Natural killer cell (primary cell): Measurements from ENCODE around the gene TYW1B. TPM values are rescaled to one million over a fixed set of nuclear protein-coding genes. Genes with fewer than 3 reads are reported as not detected.
"Not testable (repeated sequence)": the region's sequence is repeated elsewhere in the genome, so short reads cannot be mapped to it uniquely, and the experiment has no call there.

Experiments
- ATAC-seq, 3 donors: fragments of 150-1000 bp in 2 of 3; fragments of 200-7000 bp in 1 of 3; cut with Tn5 transposase; 1 replicate in 1 of 3; 2 replicates in 2 of 3; pipeline ENCODE4 v1.10.0; 2021; ENCODE audit warnings: mild to moderate bottlenecking in 2 of 3, moderate library complexity in 2 of 3
- DNase-seq, 2 donors: peaks; one replicate each; pipeline versions ENCODE4 v3.0.0 to v3.0.0-alpha.2; 2013 to 2021; ENCODE audit warnings: mixed read lengths in 1 of 2
- H3K27ac ChIP-seq: one replicate; pipeline ENCODE4 v1.5.1; 2013; ENCODE audit warnings: mild to moderate bottlenecking, low read length
- H3K27me3 ChIP-seq: one replicate; pipeline ENCODE4 v1.6.1; 2013; ENCODE audit warnings: low read length; ENCODE audit not compliant: control insufficient read depth, insufficient read depth
- H3K36me3 ChIP-seq: one replicate; pipeline ENCODE4 v1.6.1; 2013; ENCODE audit warnings: low read length; ENCODE audit not compliant: control insufficient read depth, insufficient read depth
- H3K4me1 ChIP-seq: one replicate; pipeline ENCODE4 v1.6.1; 2013; ENCODE audit warnings: low read length; ENCODE audit not compliant: control insufficient read depth, insufficient read depth
- H3K4me3 ChIP-seq: one replicate; pipeline ENCODE4 v1.5.1; 2013; ENCODE audit warnings: low read length
- H3K9me3 ChIP-seq: one replicate; pipeline ENCODE4 v1.6.1; 2013; ENCODE audit warnings: low read length; ENCODE audit not compliant: control insufficient read depth, insufficient read depth
- H3K27ac Mint-ChIP-seq, 2 donors: one replicate each; pipeline ENCODE4 v1.8.0; 2022; ENCODE audit warnings: mild to moderate bottlenecking in 2 of 2, mixed read lengths in 2 of 2, moderate library complexity in 1 of 2
- H3K27me3 Mint-ChIP-seq, 2 donors: one replicate each; pipeline ENCODE4 v1.8.0; 2022; ENCODE audit warnings: low read depth in 2 of 2, mixed read lengths in 2 of 2
- H3K36me3 Mint-ChIP-seq: one replicate; pipeline ENCODE4 v1.8.0; 2022; ENCODE audit warnings: mixed read lengths
- H3K4me1 Mint-ChIP-seq, 2 donors: one replicate each; pipeline ENCODE4 v1.8.0; 2022; ENCODE audit warnings: mixed read lengths in 2 of 2
- H3K4me3 Mint-ChIP-seq: one replicate; pipeline ENCODE4 v1.8.0; 2022; ENCODE audit warnings: mild to moderate bottlenecking, moderate library complexity, mixed read lengths
- H3K9me3 Mint-ChIP-seq, 2 donors: one replicate each; pipeline ENCODE4 v1.8.0; 2022; ENCODE audit warnings: mixed read lengths in 2 of 2
- WGBS: methylation state at CpG from one replicate; pipeline ENCODE4 v1.1.7; 2013; ENCODE audit warnings: missing lambda C conversion rate; ENCODE audit not compliant: insufficient coverage; 5-methylcytosine and 5-hydroxymethylcytosine counted together
- intact Hi-C: fragments of 100-400 bp; cut with micrococcal nuclease; formaldehyde crosslinking; loops from one replicate; pipeline ENCODE4 v1.14.2; 2022
- total RNA-seq, 4 donors: library from RNA; stranded (reverse); fragments of 120-200 nt in 1 of 4; gene quantifications; one replicate each; pipeline versions ENCODE4 v1.2.3 to v1.2.4, GENCODE V29; 2013 to 2022
- TF ChIP-seq, protein P1 (sequence below): fragments of 200-600 bp; IDR thresholded peaks from one replicate; pipeline ENCODE4 v1.8.0; 2022; ENCODE audit warnings: antibody characterized with exemption

The TYW1B gene
- total RNA-seq, 3 donors from 2014 or later (not counting 1 experiment from before 2014, with no cell fraction given) = 7.2 to 12.9 (median 7.9) TPM

DNA sequence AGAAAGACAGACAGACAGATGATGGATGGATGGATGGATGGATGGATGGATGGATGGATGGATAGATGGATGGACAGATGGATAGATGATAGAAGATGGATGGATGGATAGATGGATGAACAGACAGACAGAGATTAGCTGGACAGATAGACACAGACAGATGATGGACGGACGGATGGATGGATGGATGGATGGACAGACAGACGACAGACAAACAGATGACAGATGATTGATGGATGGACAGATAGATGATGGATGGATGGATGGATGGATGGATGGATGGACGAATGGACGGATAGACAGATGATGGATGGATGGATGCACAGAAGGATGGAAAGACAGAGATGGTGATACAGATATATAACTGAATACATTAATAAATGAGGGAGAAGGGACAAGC lies 224.9 kb downstream of the TYW1B start:
- ATAC-seq (no peak), DNase-seq (no peak)
- 96% methylated on average over 5 of the region's 5 CpGs for WGBS
- Mint-ChIP-seq H3K4me3 (no peak overlapping the region), H3K9me3 (no peaks in the 10 kb centered on the region), H3K27me3 (no peaks in the 10 kb centered on the region), H3K4me1 (peaks cover 0 to 6% of the 10 kb centered on the region in 2 donors), H3K36me3 (no peaks in the 10 kb centered on the region), H3K27ac (no peak overlapping the region)
- no peaks in the 10 kb centered on the region for H3K9me3 ChIP-seq
- intact Hi-C loops = no loop called here
- H3K4me3 ChIP-seq = no peak overlapping the region
- no peak overlapping the region for H3K27ac ChIP-seq
- TF ChIP-seq, protein P1, sequence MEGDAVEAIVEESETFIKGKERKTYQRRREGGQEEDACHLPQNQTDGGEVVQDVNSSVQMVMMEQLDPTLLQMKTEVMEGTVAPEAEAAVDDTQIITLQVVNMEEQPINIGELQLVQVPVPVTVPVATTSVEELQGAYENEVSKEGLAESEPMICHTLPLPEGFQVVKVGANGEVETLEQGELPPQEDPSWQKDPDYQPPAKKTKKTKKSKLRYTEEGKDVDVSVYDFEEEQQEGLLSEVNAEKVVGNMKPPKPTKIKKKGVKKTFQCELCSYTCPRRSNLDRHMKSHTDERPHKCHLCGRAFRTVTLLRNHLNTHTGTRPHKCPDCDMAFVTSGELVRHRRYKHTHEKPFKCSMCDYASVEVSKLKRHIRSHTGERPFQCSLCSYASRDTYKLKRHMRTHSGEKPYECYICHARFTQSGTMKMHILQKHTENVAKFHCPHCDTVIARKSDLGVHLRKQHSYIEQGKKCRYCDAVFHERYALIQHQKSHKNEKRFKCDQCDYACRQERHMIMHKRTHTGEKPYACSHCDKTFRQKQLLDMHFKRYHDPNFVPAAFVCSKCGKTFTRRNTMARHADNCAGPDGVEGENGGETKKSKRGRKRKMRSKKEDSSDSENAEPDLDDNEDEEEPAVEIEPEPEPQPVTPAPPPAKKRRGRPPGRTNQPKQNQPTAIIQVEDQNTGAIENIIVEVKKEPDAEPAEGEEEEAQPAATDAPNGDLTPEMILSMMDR = no peak
- H3K4me1 ChIP-seq = no peaks in the 10 kb centered on the region
- no peaks in the 10 kb centered on the region for H3K27me3 ChIP-seq
- H3K36me3 ChIP-seq = no peaks in the 10 kb centered on the region

GRCh38 chr7:72601683-72602082 lies 226.3 kb downstream of the TYW1B start:
- H3K4me1 ChIP-seq, H3K4me3 ChIP-seq, H3K27me3 Mint-ChIP-seq, H3K27me3 ChIP-seq, H3K4me1 Mint-ChIP-seq, H3K9me3 ChIP-seq, DNase-seq, H3K27ac ChIP-seq, H3K36me3 ChIP-seq, ATAC-seq, H3K4me3 Mint-ChIP-seq, intact Hi-C loops, H3K27ac Mint-ChIP-seq, H3K9me3 Mint-ChIP-seq, H3K36me3 Mint-ChIP-seq: not testable (repeated sequence)
- 10% methylated on average over 1 of the region's 2 CpGs for WGBS

DNA sequence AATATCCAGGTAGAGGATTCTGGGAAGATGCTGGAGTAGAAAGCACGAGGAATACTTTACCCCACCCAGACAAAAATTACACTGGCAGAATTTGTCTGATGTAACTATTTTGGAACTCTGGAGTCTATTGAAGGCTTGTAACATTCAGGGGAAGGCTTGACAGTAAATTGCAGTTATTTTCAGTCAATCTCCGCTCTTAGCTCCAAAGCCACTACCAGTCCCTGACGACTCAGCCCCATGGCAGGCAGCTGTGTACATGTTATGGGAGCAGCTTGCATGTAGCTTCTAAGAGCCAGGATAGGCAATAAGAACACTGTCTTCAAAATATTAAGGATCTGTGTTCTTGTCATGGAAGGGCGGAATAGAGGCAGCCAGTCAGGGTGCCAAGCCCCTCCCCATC lies 238.0 kb downstream of the TYW1B start:
- H3K4me3 Mint-ChIP-seq, H3K9me3 ChIP-seq, H3K36me3 ChIP-seq, DNase-seq, H3K4me1 ChIP-seq, H3K27me3 Mint-ChIP-seq, H3K27ac ChIP-seq, H3K4me1 Mint-ChIP-seq, H3K4me3 ChIP-seq, H3K27ac Mint-ChIP-seq, H3K27me3 ChIP-seq, ATAC-seq, intact Hi-C loops, H3K9me3 Mint-ChIP-seq: not testable (repeated sequence)
- 100% methylated on average over 2 of the region's 4 CpGs for WGBS
- peaks cover 19% of the 10 kb centered on the region for H3K36me3 Mint-ChIP-seq

- ATAC-seq, intact Hi-C loops, H3K27ac Mint-ChIP-seq, H3K27ac ChIP-seq, H3K36me3 ChIP-seq, H3K9me3 Mint-ChIP-seq, H3K27me3 Mint-ChIP-seq, H3K9me3 ChIP-seq, H3K4me1 Mint-ChIP-seq, H3K4me1 ChIP-seq, H3K4me3 Mint-ChIP-seq, H3K4me3 ChIP-seq, H3K27me3 ChIP-seq, DNase-seq: not testable (repeated sequence)
- H3K36me3 Mint-ChIP-seq = peaks cover 19% of the 10 kb centered on the region
- 95% methylated on average over 3 of the region's 3 CpGs for WGBS
Observed at GRCh38 chr7:72587267-72587666, 240.7 kb downstream of the TYW1B start.

DNA sequence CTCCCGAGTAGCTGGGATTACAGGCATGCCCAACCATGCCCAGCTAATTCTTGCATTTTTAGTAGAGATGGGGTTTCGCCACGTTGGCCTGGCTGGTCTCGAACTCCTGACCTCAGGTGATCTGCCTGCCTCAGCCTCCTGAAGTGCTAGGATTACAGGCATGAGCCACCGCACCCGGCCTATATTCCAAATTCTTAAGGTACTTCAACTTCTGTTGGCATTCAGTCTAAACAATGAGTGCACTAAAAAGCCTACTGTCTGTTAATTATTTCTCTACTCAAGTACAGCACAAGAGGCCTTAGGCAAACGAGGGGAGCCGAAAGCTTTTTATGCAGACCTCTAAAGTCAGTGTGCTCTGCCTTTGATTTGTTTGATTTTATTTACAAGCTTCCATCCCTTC lies 243.4 kb downstream of the TYW1B start:
- H3K27ac Mint-ChIP-seq, H3K36me3 Mint-ChIP-seq, H3K4me1 Mint-ChIP-seq, H3K27me3 ChIP-seq, H3K4me3 Mint-ChIP-seq, H3K27ac ChIP-seq, H3K4me1 ChIP-seq, H3K27me3 Mint-ChIP-seq, ATAC-seq, H3K9me3 ChIP-seq, H3K9me3 Mint-ChIP-seq, H3K4me3 ChIP-seq, H3K36me3 ChIP-seq, DNase-seq, intact Hi-C loops: not testable (repeated sequence)
- 95% methylated on average over 6 of the region's 8 CpGs for WGBS

- H3K4me1 Mint-ChIP-seq, H3K27ac Mint-ChIP-seq, intact Hi-C loops, H3K9me3 Mint-ChIP-seq, H3K4me3 Mint-ChIP-seq, H3K36me3 ChIP-seq, H3K27me3 Mint-ChIP-seq, H3K27me3 ChIP-seq, ATAC-seq, H3K9me3 ChIP-seq, DNase-seq, H3K4me1 ChIP-seq, H3K36me3 Mint-ChIP-seq, H3K4me3 ChIP-seq, H3K27ac ChIP-seq: not testable (repeated sequence)
- 98% methylated on average over 3 of the region's 3 CpGs for WGBS
Observed at GRCh38 chr7:72583620-72584361, 244.2 kb downstream of the TYW1B start.

DNA sequence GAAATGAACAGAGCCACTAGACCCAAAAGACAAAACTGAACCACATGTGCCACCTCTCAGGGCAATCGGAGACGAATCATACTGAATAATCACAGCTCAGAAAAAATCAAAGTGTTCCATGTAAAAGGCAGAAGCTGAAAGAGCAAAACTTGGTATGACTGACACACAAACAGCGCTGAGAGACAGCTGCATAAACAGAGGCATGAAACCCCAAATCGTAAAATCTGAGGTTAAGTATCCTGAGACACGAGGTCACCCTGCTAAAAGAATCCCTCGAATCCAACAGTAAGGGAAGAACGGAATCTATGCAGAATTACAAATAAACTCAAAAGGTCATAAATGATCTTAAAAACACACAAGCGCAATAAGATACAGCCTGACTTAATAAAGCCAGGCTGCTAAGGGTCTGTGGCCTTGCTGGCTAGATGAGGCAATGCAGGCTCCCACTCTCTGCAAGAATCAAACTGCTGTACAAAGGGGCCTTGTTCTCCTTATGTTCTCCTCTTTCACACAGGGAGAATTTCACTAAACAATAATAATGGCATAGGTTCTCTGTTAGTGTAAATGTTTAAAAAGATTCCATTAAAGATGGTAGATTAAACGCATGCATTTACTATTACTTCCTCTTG lies 247.7 kb downstream of the TYW1B start:
- H3K27me3 Mint-ChIP-seq, H3K36me3 ChIP-seq, H3K27ac Mint-ChIP-seq, H3K9me3 ChIP-seq, H3K4me3 Mint-ChIP-seq, H3K4me1 ChIP-seq, intact Hi-C loops, H3K4me1 Mint-ChIP-seq, H3K4me3 ChIP-seq, H3K9me3 Mint-ChIP-seq, H3K27me3 ChIP-seq, ATAC-seq, DNase-seq, H3K27ac ChIP-seq, H3K36me3 Mint-ChIP-seq: not testable (repeated sequence)
- over 99% methylated on average over 6 of the region's 9 CpGs for WGBS
